ENCODE results near the gene MNT.

MNT gene

DNA sequence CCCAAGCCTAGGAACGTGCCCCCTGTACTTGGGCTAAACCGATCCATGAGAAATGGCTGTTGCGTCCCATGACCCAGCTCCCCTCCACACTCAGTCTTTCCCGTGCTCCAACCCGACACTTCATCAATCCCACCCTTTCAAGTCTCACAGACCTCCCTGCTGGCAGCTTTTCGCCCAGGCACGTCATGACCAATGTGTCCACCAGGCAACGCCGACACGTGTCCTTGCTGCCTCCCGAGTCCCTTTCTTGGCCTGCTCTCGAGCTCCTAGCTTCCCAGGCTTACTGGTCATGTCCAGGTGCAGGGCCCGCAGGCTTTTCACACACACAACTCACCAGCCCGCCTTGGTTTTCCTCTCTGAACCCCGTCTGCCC lies 12.2 kb downstream of the MNT start:
- DNase-seq (ENCODE audit: extremely low spot score): no peak
- no peak for TF ChIP-seq CTCF (IDR thresholded peaks at IDR 0.05; ENCODE audit: control extremely low read depth, extremely low read depth, low read depth, missing control alignments)
- POLR2A ChIA-PET: no interaction called here
- CTCF ChIA-PET: interaction anchor here (14.0 kb wide), 1 partner anchor 28 kb away, joined by 404 read pairs; no protein-coding TSS in a partner anchor

- DNase-seq (ENCODE audit: extremely low spot score): no peak
- POLR2A ChIA-PET: no interaction called here
- TF ChIP-seq CTCF (IDR thresholded peaks at IDR 0.05; ENCODE audit: control extremely low read depth, extremely low read depth, low read depth, missing control alignments): no peak
- CTCF ChIA-PET: interaction anchor here (14.0 kb wide), 1 partner anchor 29 kb away, joined by 404 read pairs; no protein-coding TSS in a partner anchor
These were observed 12.7 kb downstream of the MNT start for GRCh38 chr17:2388020-2388682.

GRCh38 chr17:2387086-2388019 lies 13.5 kb downstream of the MNT start:
- no peak for DNase-seq (ENCODE audit: extremely low spot score)
- no peak for TF ChIP-seq CTCF (IDR thresholded peaks at IDR 0.05; ENCODE audit: control extremely low read depth, extremely low read depth, low read depth, missing control alignments)
- ChIA-PET CTCF (interaction anchor here (14.0 kb wide), 1 partner anchor 30 kb away, joined by 404 read pairs; no protein-coding TSS in a partner anchor), POLR2A (no interaction called here)

- ChIA-PET POLR2A (no interaction called here), CTCF (interaction anchor here (14.0 kb wide), 1 partner anchor 31 kb away, joined by 404 read pairs; no protein-coding TSS in a partner anchor)
- no peak for DNase-seq (ENCODE audit: extremely low spot score)
- TF ChIP-seq CTCF (IDR thresholded peaks at IDR 0.05; ENCODE audit: control extremely low read depth, extremely low read depth, low read depth, missing control alignments): no peak
These were observed 14.3 kb downstream of the MNT start for GRCh38 chr17:2386400-2387085.

GRCh38 chr17:2385240-2386210 lies 15.3 kb downstream of the MNT start:
- POLR2A ChIA-PET: no interaction called here
- CTCF ChIA-PET: interaction anchor here (14.0 kb wide), 1 partner anchor 32 kb away, joined by 404 read pairs; no protein-coding TSS in a partner anchor
- DNase-seq (ENCODE audit: extremely low spot score): no peak
- no peak for TF ChIP-seq CTCF (IDR thresholded peaks at IDR 0.05; ENCODE audit: control extremely low read depth, extremely low read depth, low read depth, missing control alignments)

Measured in GM10248 (cell line).